HG03060 (cell line): ENCODE results near the gene AKAP6.

Experiments
- ATAC-seq: cut with Tn5 transposase; IDR thresholded peaks from one replicate; pipeline ENCODE4 v1.9.1; 2021; ENCODE audit warnings: low read depth, moderate number of reproducible peaks; ENCODE audit not compliant: unreplicated experiment

The AKAP6 gene

GRCh38 chr14:32724867-32725471 lies 395.9 kb downstream of the AKAP6 start:
- ATAC-seq, result no peak

- ATAC-seq, result no peak
These were observed 397.4 kb downstream of the AKAP6 start for GRCh38 chr14:32726516-32726915.

DNA sequence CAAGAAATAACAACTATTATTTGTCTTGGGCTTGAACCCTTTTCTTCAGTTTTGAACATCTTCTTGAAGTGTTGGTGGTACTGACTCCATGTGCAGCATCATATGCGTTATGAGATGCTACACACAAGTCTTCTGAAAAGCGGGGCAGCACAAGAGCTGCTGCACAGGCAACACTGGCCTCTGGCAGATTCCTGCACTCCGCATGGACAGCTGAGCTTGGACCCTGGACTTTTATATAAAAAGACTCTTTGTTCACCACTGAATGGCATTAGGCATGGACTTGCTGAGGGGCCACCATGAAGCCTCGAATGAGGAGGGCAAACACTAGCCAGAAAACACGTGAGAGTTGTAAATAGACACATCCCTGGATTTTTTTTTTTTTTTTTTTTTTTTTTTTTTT lies 398.7 kb downstream of the AKAP6 start:
- no peak for ATAC-seq

GRCh38 chr14:32728526-32728925 lies 399.4 kb downstream of the AKAP6 start:
- ATAC-seq, result no peak

GRCh38 chr14:32728976-32729375 lies 399.9 kb downstream of the AKAP6 start:
- ATAC-seq, result no peak

GRCh38 chr14:32731249-32731648 lies 402.2 kb downstream of the AKAP6 start:
- ATAC-seq, result no peak

DNA sequence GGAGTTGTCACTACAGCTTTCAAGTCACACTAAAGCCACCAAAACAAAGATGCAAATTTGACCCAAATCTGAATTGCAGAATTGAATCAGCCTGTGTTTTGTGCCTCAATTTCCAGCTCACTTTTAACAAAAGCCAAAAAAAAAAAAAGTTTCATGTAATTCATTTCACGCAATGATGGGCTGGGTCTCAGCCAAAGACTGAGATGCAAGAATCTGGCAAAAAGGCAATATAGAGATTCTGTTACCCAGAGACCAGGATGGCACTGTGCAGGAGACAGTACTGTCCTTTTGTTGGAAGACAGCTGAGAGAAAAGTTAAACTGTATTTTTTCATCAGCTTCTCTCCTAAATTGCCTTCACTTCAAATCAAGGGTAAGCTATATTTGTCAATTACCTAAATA lies 403.9 kb downstream of the AKAP6 start:
- no peak for ATAC-seq

GRCh38 chr14:32734261-32734660 lies 405.2 kb downstream of the AKAP6 start:
- no peak for ATAC-seq

GRCh38 chr14:32737621-32738020 lies 408.5 kb downstream of the AKAP6 start:
- ATAC-seq, result no peak

DNA sequence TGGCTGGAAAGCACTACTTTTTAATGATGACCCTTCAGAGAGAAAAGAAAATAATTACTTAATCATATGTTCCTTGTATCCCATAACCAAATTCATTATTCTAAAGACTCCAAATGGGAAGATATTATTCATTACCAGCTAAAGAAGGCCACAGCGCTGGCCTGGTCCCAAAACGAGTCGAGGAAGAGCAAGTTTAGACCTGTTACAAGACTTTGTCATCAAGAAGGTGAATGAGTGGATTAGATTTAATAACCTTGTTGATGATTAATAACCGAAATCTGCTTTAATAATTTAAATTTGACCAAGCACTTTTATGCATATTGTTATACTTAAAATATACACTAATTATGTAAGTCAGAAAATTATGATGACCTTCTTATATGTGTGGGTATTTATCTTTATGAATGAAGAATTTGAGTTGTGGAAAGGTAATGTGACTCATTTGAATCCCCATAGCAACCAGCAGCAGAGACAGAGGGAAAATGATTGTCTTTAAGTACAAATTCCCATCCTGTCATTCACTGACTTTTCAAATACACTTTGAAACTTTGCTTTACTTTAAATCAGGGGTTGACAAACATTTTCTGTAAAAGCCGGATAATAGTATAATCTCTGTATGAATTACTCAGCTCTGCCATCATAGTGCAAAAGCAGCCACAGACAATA lies 409.2 kb downstream of the AKAP6 start:
- ATAC-seq, result no peak

DNA sequence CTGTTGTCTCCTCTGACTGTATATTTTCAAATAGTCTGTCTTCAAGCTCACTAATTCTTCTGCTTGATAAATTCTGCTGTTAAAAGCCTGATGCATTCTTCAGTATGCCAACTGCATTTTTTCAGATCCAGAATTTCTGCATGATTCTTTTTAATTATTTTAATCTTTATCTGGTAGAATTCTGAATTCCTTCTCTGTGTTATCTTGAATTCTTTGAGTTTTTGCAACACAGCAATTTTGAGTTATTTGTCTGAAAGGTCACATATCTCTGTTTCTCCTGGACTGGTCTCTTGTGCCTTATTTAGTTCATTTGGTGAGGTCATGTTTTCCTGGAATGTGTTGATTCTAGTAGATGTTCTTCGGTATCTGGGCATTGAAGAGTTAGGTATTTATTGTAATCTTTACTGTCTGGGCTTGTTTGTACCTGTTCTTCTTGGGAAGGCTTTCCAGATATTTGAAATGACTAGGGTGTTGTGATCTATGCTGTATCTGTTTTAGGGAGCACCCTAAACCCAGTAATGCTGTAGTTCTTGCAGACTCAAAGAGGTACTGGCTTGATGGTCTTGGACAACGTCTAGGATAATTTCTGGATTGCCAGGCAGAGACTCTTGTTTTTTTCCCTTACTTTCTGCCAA lies 415.8 kb downstream of the AKAP6 start:
- no peak for ATAC-seq

- no peak for ATAC-seq
These were observed 425.1 kb downstream of the AKAP6 start for GRCh38 chr14:32754209-32754608.

GRCh38 chr14:32756173-32756572 lies 427.1 kb downstream of the AKAP6 start:
- no peak for ATAC-seq

- no peak for ATAC-seq
These were observed 427.7 kb downstream of the AKAP6 start for GRCh38 chr14:32756775-32757174.

DNA sequence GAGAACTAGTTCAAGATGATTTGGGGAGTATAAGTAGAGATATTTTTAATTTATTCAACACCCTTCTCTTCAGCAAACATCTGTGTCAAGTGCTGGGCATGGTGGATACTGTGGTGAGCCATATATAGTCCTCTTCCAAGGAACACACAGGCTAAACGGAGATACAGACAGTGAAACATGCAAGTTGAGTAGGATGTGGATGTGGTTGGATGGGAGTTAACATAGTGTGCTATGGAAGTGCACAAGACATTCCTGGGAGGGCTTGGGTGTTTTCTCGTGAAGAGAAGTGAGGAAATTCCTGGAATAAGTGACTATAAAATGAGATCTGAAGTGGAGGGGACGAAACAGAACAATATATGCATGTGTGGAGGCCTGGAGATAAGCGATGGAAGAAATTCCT lies 428.5 kb downstream of the AKAP6 start:
- ATAC-seq, result no peak

DNA sequence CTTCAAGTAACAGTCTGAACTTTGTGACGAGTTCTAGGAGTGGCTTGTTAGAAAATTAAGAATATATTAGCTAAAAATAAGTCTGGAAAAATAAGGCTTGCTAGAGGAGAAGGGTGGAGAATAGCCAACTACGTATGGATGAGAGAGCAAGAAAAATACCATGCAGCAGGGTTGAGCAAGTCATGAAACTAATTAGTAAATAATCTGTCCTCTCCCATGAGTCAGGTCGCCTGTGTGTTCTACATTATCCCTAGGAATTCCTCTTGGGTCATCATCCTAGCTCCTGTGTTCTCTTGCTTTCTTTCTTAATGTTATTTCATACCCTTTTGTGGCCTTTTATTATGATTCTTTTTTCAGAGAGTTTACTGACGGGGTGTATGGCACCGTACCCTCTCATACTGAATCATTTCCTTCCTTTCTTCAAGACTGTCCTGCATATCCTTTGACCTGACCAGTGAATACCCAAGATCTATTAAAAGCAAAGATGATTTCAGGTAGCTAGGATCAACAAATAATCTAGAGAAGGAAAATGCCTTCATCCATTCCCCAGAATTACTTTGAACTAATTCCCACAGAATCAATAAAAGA lies 432.4 kb downstream of the AKAP6 start:
- ATAC-seq, result no peak

GRCh38 chr14:32762886-32763285 lies 433.8 kb downstream of the AKAP6 start:
- ATAC-seq, result no peak

DNA sequence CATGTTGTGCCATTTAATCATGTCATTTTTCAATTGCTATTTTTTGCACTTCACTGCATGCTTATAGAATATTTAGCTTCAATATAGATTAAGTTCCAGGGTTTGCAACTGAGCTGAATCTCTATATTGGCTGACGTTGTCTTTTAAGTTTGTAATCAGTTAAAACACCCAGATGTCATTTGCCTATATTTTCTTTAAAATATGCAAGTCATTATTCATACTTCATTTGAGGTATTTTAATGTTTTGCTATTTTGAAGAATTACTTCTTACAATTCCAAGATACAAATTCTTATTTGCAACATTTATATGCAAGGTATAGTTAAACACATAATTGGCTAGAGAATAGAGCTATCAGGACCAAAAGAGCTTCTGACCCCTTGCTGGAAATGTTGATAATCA lies 434.6 kb downstream of the AKAP6 start:
- ATAC-seq, result no peak

DNA sequence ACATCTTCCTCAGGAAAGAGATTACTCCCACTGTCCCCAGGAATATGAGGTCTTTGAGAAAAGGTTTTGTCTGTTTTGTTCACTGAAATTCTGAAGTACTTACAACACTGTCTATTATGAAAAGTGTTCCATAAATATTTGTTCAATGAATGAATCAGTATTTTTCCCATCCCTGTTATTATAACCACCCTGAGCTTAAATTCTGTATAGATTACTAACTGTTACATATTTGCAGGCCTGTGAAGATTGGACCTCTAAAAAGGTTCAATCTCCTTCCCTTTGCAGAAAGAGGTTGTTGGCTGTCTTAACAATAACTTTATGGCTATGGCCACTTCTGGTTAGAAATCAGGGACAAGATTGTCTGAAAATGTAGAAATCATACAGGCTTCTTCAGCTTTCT lies 435.0 kb downstream of the AKAP6 start:
- ATAC-seq, result no peak

DNA sequence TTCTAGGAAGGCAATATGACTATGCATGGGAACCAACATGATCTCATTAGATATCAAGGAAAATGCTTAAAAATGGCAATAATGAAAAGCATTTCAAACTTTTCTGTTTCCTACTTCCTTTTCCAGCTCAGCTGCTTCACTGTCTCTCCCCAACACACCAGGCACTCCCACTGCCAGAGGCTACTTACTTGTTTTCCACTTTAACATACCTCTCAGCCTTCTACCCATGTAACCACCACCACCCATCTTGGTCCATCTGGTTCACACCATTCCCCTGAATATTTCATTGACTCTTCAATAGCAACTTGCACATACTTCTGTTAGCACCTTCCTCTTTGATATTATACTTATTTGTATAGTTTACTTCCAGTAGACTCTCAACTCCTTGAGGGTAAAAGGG lies 441.3 kb downstream of the AKAP6 start:
- ATAC-seq, result no peak

DNA sequence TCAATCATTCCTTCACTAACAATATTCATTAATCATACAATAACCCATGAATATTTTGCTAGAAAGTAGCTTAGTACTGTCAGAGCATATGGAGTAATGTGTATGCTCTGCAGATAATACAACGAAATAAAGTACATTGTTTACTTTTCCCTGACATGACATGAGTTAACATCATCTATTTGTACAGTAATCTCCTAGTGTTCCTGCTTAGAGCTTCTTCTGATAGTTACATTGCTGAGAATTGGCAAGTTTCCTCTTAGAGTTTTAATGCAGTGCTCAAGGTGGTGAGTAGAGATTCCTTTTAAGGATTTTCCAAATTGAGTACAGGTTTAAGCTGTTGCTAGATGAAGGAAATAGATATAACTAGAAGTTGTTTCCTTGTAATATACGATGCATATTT lies 445.1 kb downstream of the AKAP6 start:
- ATAC-seq, result no peak

- ATAC-seq, result no peak
These were observed 450.7 kb downstream of the AKAP6 start for GRCh38 chr14:32779840-32780239.
